ENCODE results near the gene TAP1.

The TAP1 gene

DNA sequence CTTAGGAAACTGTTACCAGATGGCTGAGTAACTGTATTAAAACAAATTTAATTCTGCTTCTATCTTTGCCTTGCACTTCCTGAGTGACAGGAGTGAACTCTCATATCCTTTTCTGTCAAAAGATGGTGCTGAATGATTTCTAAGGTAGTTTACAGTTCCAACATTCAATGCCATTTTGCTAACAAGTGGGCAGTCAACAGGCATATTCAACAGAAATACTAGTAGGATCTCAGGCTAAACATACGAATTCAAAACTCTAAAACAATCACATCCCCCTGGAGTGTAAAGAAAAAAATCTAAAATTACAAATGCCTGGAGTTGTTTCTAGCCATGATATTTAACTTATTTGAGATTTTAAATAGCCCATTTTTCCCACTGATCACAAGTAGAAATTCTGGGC, 7.2 kb upstream of the TAP1 start:
- no peak overlapping the region for H3K4me3 ChIP-seq (ENCODE audit: low read depth, low read length)
- TF ChIP-seq, protein P1, sequence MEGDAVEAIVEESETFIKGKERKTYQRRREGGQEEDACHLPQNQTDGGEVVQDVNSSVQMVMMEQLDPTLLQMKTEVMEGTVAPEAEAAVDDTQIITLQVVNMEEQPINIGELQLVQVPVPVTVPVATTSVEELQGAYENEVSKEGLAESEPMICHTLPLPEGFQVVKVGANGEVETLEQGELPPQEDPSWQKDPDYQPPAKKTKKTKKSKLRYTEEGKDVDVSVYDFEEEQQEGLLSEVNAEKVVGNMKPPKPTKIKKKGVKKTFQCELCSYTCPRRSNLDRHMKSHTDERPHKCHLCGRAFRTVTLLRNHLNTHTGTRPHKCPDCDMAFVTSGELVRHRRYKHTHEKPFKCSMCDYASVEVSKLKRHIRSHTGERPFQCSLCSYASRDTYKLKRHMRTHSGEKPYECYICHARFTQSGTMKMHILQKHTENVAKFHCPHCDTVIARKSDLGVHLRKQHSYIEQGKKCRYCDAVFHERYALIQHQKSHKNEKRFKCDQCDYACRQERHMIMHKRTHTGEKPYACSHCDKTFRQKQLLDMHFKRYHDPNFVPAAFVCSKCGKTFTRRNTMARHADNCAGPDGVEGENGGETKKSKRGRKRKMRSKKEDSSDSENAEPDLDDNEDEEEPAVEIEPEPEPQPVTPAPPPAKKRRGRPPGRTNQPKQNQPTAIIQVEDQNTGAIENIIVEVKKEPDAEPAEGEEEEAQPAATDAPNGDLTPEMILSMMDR (IDR thresholded peaks at IDR 0.05; ENCODE audit: borderline replicate concordance, insufficient read depth, low read depth, low read length): no peak

DNA sequence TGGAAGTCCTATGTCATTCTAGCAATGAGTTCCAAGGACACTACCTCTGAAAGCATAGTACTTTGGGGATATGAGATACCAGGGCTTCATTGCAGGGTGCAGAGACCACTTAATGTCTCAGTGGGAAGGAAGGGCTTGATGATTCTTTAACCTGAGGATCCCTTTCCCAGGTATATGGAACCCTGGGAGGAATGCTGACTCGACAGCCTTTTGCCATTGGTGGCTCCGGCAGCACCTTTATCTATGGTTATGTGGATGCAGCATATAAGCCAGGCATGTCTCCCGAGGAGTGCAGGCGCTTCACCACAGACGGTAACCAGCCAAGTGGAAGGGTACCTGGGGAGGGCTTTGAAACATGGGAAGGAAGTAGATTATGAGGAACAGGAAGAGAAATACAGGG, 4.7 kb upstream of the TAP1 start:
- TF ChIP-seq, protein P1 (IDR thresholded peaks at IDR 0.05; ENCODE audit: borderline replicate concordance, insufficient read depth, low read depth, low read length): no peak
- H3K4me3 ChIP-seq (ENCODE audit: low read depth, low read length): no peak overlapping the region

DNA sequence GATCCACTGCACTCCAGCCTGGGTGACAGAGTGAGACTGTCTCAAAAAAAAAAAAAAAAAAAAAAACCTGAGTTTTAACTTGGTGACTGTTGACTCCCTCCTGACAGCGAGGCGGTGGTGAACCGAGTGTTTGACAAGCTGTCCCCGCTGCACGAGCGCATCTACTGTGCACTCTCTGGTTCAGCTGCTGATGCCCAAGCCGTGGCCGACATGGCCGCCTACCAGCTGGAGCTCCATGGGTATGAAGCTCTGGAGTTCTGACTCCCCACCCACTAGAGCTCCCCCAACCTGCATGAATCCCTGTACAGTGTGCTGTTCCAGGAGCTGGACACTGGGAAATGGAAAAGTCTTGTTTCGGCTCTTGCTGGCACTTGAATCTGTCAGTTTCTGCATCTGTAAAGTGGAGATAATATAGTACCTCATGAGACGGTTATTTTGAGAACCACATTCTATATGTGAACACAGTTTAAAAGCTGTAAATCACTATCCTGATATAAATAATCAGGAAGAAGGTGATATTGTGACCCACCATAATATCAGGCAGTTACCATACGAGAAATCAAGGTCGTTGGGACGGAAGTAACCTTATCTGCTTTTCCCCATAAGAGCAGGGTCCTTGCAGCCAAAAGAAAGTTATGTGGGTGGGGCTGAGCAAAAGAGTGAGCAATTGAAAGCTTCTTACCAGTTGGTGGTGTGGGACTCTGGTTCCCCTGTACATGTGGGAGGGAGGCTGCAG, 3.8 kb upstream of the TAP1 start:
- TF ChIP-seq, protein P1 (IDR thresholded peaks at IDR 0.05; ENCODE audit: borderline replicate concordance, insufficient read depth, low read depth, low read length): no peak
- no peak overlapping the region for H3K4me3 ChIP-seq (ENCODE audit: low read depth, low read length)

DNA sequence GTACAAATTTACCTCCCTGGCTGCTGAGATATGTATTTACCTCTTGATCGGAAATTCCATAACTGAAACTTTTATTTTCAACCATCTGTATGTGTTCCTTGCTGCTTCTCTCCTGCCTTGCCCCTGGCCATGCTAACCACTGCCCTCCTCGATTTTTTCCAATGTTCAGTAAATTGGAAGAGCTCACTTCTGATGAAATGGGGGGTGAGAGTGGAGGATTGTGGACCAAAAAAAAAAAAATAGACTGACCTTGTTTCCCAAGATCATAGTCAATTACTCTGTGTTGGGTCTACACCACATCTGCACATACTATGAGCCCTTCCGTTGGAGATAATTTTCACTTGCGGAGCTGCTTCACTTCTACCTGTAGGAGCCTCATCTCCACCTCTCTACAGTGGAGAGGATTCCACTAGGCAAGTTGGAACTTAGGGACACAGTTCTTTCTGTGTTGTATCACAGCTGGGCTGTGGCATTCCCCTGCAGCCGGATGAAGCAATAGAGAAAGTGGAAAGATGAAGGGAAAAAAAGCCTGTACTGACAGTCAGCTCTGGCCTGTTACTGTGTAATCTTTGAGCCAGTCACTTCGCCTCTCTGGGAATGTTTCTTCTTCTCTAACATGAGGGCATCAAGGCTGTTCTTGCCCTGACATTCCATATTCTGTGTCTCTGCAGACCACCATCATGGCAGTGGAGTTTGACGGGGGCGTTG, 2.1 kb upstream of the TAP1 start:
- TF ChIP-seq, protein P1 (IDR thresholded peaks at IDR 0.05; ENCODE audit: borderline replicate concordance, insufficient read depth, low read depth, low read length): no peak
- H3K4me3 ChIP-seq (ENCODE audit: low read depth, low read length): peak overlapping the region; percentile 86

DNA sequence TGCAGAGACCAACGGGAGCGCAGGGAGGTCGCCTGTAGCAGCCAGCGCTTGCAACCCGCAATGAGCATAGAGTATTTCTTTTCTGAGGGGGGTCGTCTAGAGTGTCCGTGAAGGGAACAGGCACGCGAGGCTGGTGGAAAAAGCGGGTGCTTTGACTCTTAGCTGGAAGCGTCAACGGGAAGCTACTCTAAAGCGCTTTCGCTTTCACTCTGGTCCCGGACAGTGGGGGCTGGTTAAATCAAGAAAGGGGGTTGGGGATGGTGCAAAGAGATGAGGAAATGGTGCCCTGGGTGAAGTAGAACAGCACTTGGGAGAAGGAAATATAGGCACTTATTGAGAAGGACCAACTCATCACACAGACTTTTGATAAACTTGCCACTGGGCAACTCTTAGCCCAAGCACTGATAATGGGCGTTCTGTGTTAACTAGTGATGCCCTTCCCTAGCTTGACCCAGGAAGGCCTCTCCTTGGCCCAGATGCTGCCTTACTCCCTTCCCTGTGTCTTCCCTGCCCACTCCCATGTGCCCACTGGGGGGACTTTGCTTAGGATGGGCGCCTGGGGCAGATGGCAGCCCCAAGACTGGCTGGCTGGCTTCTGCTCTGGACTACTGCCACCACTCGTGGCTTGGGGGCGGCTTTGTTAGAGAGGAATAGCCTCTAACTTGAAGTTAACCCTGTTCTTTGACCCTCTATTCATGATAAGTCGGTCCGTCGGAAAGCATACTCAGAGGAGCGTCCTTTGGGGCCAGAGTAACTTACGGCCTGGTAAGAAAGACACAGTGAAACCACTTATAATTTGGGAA, 1.1 kb upstream of the TAP1 start:
- TF ChIP-seq, protein P1 (IDR thresholded peaks at IDR 0.05; ENCODE audit: borderline replicate concordance, insufficient read depth, low read depth, low read length): no peak
- peak overlapping the region; percentile 86 for H3K4me3 ChIP-seq (ENCODE audit: low read depth, low read length)

DNA sequence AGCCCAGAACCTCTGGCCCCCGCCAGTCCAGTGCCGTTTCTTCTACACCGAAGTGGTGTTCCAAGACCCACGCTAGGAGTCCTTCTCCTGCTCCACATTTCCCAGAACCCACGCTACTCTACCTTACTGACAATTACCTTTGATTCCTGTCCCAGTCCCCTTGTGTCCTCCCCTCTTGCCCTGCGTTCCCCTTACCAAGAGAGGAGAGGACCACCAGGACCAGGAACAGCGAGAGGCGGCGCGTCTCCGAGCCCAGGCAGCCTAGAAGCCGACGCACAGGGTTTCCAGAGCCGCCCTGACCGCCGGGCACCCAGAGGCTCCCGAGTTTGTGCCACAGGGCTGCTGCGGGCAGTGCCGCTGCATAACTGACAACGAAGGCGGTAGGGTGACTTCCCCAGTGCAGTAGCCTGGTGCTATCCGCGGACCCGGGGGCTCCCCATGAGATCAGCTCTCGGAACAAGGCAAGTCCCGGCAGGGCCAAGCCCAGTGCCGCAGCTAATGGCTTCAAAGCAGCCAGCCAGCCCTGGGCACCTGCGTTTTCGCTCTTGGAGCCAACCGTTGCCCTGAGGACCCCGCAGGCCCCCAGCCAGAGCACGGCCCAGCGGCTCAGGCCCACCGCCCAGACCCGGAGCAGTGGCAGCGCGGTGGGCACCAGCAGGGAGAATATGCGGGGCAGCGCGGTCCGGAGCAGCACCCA, 512 bp downstream of the TAP1 start:
- H3K4me3 ChIP-seq (ENCODE audit: low read depth, low read length): peak overlapping the region; percentile 86
- TF ChIP-seq, protein P1 (IDR thresholded peaks at IDR 0.05; ENCODE audit: borderline replicate concordance, insufficient read depth, low read depth, low read length): no peak
